ENCODE measurements around the gene USO1. TPM values are rescaled to one million over a fixed set of nuclear protein-coding genes. Genes with fewer than 3 reads are reported as not detected.
A peak's percentile ranks its signal among the peaks of the same experiment; 100 is the strongest.

The USO1 gene
- total and polyA plus RNA-seq, 2 of the 8 experiments (the other 6 are each of a cell fraction or from before 2014, with no cell fraction given): 57.3 to 198 TPM

DNA sequence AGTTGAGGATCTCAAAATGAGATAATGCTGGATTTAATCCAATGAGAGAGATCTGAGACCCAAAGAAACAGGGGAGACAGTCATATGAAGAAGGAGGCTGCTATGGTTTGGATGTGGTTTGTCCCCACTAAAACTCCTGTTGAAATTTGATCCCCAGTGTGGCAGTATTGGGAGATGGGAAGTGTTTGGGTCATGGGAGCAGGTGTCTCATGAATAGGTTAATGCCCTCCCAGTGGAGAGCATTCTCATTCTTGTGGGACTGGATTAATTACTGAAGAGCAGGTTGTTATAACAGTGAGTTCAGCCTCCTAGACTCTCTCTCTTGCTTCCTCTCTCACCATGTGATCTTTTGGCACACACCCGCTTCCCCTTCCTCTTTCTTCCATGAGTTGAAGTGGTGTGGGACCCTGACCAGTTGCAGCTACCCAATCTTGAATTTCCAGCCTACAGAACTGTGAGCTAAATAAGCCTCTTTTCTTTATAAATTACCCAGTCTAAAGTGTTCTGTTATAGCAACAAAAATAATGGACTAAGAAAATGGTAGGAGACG is 107.6 kb downstream of the USO1 start:
- Histone ChIP-seq H3K23ac (ENCODE audit: insufficient read length) (no peak overlapping the region), H3K27me3 (replicated peaks in 1 of 4; ENCODE audit: control insufficient read depth in 3 of 4, extremely low read depth in 1 of 4, insufficient read depth in 3 of 4, low read length in 3 of 4) (no peaks in the 10 kb centered on the region), H3K9me3 (ENCODE audit: insufficient read depth in 2 of 2, low read depth in 1 of 2, low read length in 1 of 2) (peaks cover 0 to 3% of the 10 kb centered on the region in 2 experiments; a peak in 1 of 4 replicates), H2BK12ac (ENCODE audit: low read depth, low read length) (no peak overlapping the region), H3K56ac (replicated peaks; ENCODE audit: insufficient read length, low read depth, low read length) (no peak overlapping the region), H3K23me2 (ENCODE audit: low read depth, low read length) (no peaks in the 10 kb centered on the region), H2AK5ac (ENCODE audit: low read depth, low read length) (no peak overlapping the region), H3K27ac (ENCODE audit: low read depth, low read length) (no peak overlapping the region), H3K79me1 (ENCODE audit: low read depth, low read length) (no peaks in the 10 kb centered on the region), H3K79me2 (ENCODE audit: control insufficient read depth in 1 of 2, insufficient read depth in 2 of 2, low read length in 2 of 2) (no peaks in the 10 kb centered on the region), H3K4me1 (replicated peaks in 1 of 4; ENCODE audit: control insufficient read depth in 3 of 4, insufficient read depth in 4 of 4, low read length in 3 of 4) (peaks cover 0 to 3% (median under 1%) of the 10 kb centered on the region in 4 experiments; a peak in 3 of 7 replicates), H4K91ac (replicated peaks; ENCODE audit: insufficient read length, low read length) (no peak overlapping the region), H3K14ac (ENCODE audit: insufficient read length) (no peak overlapping the region), H2BK5ac (ENCODE audit: low read depth, low read length) (peak overlapping the region; percentile 47; the same call in 1 of the 2 replicates), H3K9ac (replicated peaks in 1 of 4; ENCODE audit: extremely low read depth in 1 of 4, low read depth in 3 of 4, low read length in 3 of 4) (no peak overlapping the region), H2BK15ac (ENCODE audit: low read length) (no peak overlapping the region), H3K4ac (replicated peaks; ENCODE audit: insufficient read length, low read depth, low read length) (no peak overlapping the region), H2BK120ac (replicated peaks; ENCODE audit: low read depth, low read length) (no peak overlapping the region), H3K36me3 (ENCODE audit: control insufficient read depth in 2 of 4, insufficient read depth in 4 of 4, low read length in 3 of 4) (no peaks in the 10 kb centered on the region), H3K18ac (ENCODE audit: extremely low read depth, low read length) (no peak overlapping the region), H2AFZ (ENCODE audit: low read length) (peak overlapping the region; percentile 37; the same call in 1 of the 2 replicates), H2BK20ac (ENCODE audit: low read length) (no peak overlapping the region), H4K5ac (ENCODE audit: insufficient read length, low read depth, low read length) (no peak overlapping the region), H3K4me3 (ENCODE audit: extremely low read depth in 1 of 4, insufficient read depth in 2 of 4, low read depth in 3 of 4, low read length in 4 of 4) (peak overlapping the region in 1 of 4 experiments; percentile 26; a peak in 1 of 8 replicates), H3K4me2 (ENCODE audit: insufficient read depth in 1 of 2, low read depth in 2 of 2, low read length in 2 of 2) (peak overlapping the region in 1 of 2 experiments; percentile 45; a peak in 3 of 4 replicates), H4K20me1 (replicated peaks in 1 of 2; ENCODE audit: control insufficient read depth in 1 of 2, insufficient read depth in 2 of 2, low read length in 2 of 2) (no peaks in the 10 kb centered on the region), H4K8ac (ENCODE audit: extremely low read depth, insufficient read depth, low read length) (no peak overlapping the region)
- FAIRE-seq (peak; percentile 7), DNase-seq (ENCODE audit: low read depth in 1 of 2, low spot score in 2 of 2) (no peak)
- TF ChIP-seq SIX5 (IDR thresholded peaks at IDR 0.05; ENCODE audit: low read depth, low read length) (0 out of 2 replicates have a peak, but pooled peaks have one; percentile 8), TCF12 (IDR thresholded peaks at IDR 0.05; ENCODE audit: low read depth, low read length) (peak; percentile 82; the same call in 1 of the 2 replicates), MAFK (IDR thresholded peaks at IDR 0.05; ENCODE audit: low read depth, low read length) (no peak)
- ChIA-PET POLR2A (ENCODE audit: partially characterized antibody) (interaction anchor here (1.9 kb wide), 1 partner anchor 108 kb away, joined by 5 read pairs; the partner anchor contains the start of gene USO1), CTCF (ENCODE audit: partially characterized antibody) (interaction anchor here (3.1 kb wide), 1 partner anchor 16 kb away, joined by 17 read pairs; no protein-coding TSS in a partner anchor)
- WGBS, 2 experiments (ENCODE audit: extremely low coverage in 1 of 2, insufficient coverage in 1 of 2, insufficient read length in 1 of 2, insufficient replicate concordance in 2 of 2, low coverage in 1 of 2, low lambda C conversion rate in 2 of 2, missing lambda C conversion rate in 1 of 2): 59% methylated on average over 2 of the region's 2 CpGs; no CpG with 5 or more reads in 1 of the 2 experiments
